ENCODE measurements around the gene TOR2A.

The TOR2A gene

GRCh38 chr9:127768698-127769097, 33.6 kb upstream of the TOR2A start:
- no peak overlapping the region for H3K4me3 ChIP-seq (replicated peaks in 1 of 2; ENCODE audit: low read depth in 2 of 2, low read length in 2 of 2)
- TF ChIP-seq CTCF (IDR thresholded peaks at IDR 0.05; ENCODE audit: low read depth, low read length): no peak
- DNase-seq (ENCODE audit: low read depth in 2 of 2): no peak

GRCh38 chr9:127767909-127768331, 32.8 kb upstream of the TOR2A start:
- no peak overlapping the region for H3K4me3 ChIP-seq (replicated peaks in 1 of 2; ENCODE audit: low read depth in 2 of 2, low read length in 2 of 2)
- no peak for TF ChIP-seq CTCF (IDR thresholded peaks at IDR 0.05; ENCODE audit: low read depth, low read length)
- DNase-seq (ENCODE audit: low read depth in 2 of 2): peak in 1 of 2 donors; percentile 42

- TF ChIP-seq CTCF (IDR thresholded peaks at IDR 0.05; ENCODE audit: low read depth, low read length): no peak
- DNase-seq (ENCODE audit: low read depth in 2 of 2): no peak
- no peak overlapping the region for H3K4me3 ChIP-seq (replicated peaks in 1 of 2; ENCODE audit: low read depth in 2 of 2, low read length in 2 of 2)
Measured at GRCh38 chr9:127767410-127767809, 32.3 kb upstream of the TOR2A start.

GRCh38 chr9:127765418-127765817, 30.3 kb upstream of the TOR2A start:
- no peak for TF ChIP-seq CTCF (IDR thresholded peaks at IDR 0.05; ENCODE audit: low read depth, low read length)
- no peak for DNase-seq (ENCODE audit: low read depth in 2 of 2)
- H3K4me3 ChIP-seq (replicated peaks in 1 of 2; ENCODE audit: low read depth in 2 of 2, low read length in 2 of 2): no peak overlapping the region

GRCh38 chr9:127763918-127764384, 28.9 kb upstream of the TOR2A start:
- no peak overlapping the region for H3K4me3 ChIP-seq (replicated peaks in 1 of 2; ENCODE audit: low read depth in 2 of 2, low read length in 2 of 2)
- peak; percentile 36 to 70 for DNase-seq (ENCODE audit: low read depth in 2 of 2)
- TF ChIP-seq CTCF (IDR thresholded peaks at IDR 0.05; ENCODE audit: low read depth, low read length): peak; percentile 34

- no peak overlapping the region for H3K4me3 ChIP-seq (replicated peaks in 1 of 2; ENCODE audit: low read depth in 2 of 2, low read length in 2 of 2)
- no peak for DNase-seq (ENCODE audit: low read depth in 2 of 2)
- no peak for TF ChIP-seq CTCF (IDR thresholded peaks at IDR 0.05; ENCODE audit: low read depth, low read length)
Measured at GRCh38 chr9:127762111-127762676, 27.1 kb upstream of the TOR2A start.

- no peak for TF ChIP-seq CTCF (IDR thresholded peaks at IDR 0.05; ENCODE audit: low read depth, low read length)
- H3K4me3 ChIP-seq (replicated peaks in 1 of 2; ENCODE audit: low read depth in 2 of 2, low read length in 2 of 2): no peak overlapping the region
- DNase-seq (ENCODE audit: low read depth in 2 of 2): no peak
Measured at GRCh38 chr9:127761491-127761956, 26.4 kb upstream of the TOR2A start.
